HuH-7 (cell line): Measurements from ENCODE around the gene ERI3.

ENCODE experiments used
- DNase-seq: peaks from one replicate; pipeline ENCODE4 v3.0.0; 2011; ENCODE audit warnings: low spot score

Gene ERI3

GRCh38 chr1:44236490-44237272 lies 118.4 kb downstream of the ERI3 start:
- no peak for DNase-seq

GRCh38 chr1:44235808-44236207 lies 119.2 kb downstream of the ERI3 start:
- no peak for DNase-seq

GRCh38 chr1:44233593-44233992 lies 121.5 kb downstream of the ERI3 start:
- DNase-seq = no peak

- DNase-seq = no peak
Measured at GRCh38 chr1:44230796-44231195, 124.3 kb downstream of the ERI3 start.

GRCh38 chr1:44229435-44230167 lies 125.5 kb downstream of the ERI3 start:
- no peak for DNase-seq

GRCh38 chr1:44228218-44228617 lies 126.8 kb downstream of the ERI3 start:
- no peak for DNase-seq

- DNase-seq = no peak
Measured at GRCh38 chr1:44227211-44227610, 127.8 kb downstream of the ERI3 start.

- no peak for DNase-seq
Measured at GRCh38 chr1:44225761-44226160, 129.3 kb downstream of the ERI3 start.

GRCh38 chr1:44223187-44223610 lies 131.9 kb downstream of the ERI3 start:
- no peak for DNase-seq

- no peak for DNase-seq
Measured at GRCh38 chr1:44222397-44223186, 132.5 kb downstream of the ERI3 start.

GRCh38 chr1:44221769-44222168 lies 133.3 kb downstream of the ERI3 start:
- no peak for DNase-seq

- no peak for DNase-seq
Measured at GRCh38 chr1:44220755-44221154, 134.3 kb downstream of the ERI3 start.

- DNase-seq = no peak
Measured at GRCh38 chr1:44220001-44220751, 134.9 kb downstream of the ERI3 start.

GRCh38 chr1:44219301-44219626 lies 135.8 kb downstream of the ERI3 start:
- no peak for DNase-seq

- no peak for DNase-seq
Measured at GRCh38 chr1:44218503-44219300, 136.4 kb downstream of the ERI3 start.

GRCh38 chr1:44217809-44218410 lies 137.1 kb downstream of the ERI3 start:
- peak; percentile 93 for DNase-seq

GRCh38 chr1:44213222-44214112 lies 141.6 kb downstream of the ERI3 start, which contains the start of gene DMAP1:
Gene DMAP1 (plus strand): TSS chr1:44213471. CDS start chr1:44213754, 283 bp downstream.
- peak; percentile 72 for DNase-seq

GRCh38 chr1:44212355-44213221 lies 142.5 kb downstream of the ERI3 start:
- DNase-seq = no peak

GRCh38 chr1:44210595-44210994 lies 144.5 kb downstream of the ERI3 start:
- DNase-seq = no peak
